Spleen (tissue), 7 donors: ENCODE measurements around the gene NFKBIL1.

Experiments used
- POLR2A ChIP-seq, 3 donors: fragments of 450-650 bp; IDR thresholded peaks; one replicate each; pipeline ENCODE4 v1.5.1; 2017; ENCODE audit warnings: antibody characterized with exemption in 3 of 3, mild to moderate bottlenecking in 1 of 3
- TF ChIP-seq, protein P1 (sequence below), 11 experiments: fragments of 200-600 bp in 7 of 11; fragments of 450-650 bp in 4 of 11; sonication (generic) in 4 of 11; IDR thresholded peaks in 8 of 11; conservative IDR thresholded peaks in 3 of 11; 1 replicate in 7 of 11; 2 replicates in 4 of 11; pipeline versions ENCODE4 v1.4.0 to v1.8.0; 2016 to 2021; ENCODE audit warnings: antibody characterized with exemption in 11 of 11, inconsistent platforms in 4 of 11, mild to moderate bottlenecking in 1 of 11
- donor health status: DM: no; HTN: no; CAD: no; lungs with moderate emphysema.
- donor health status: DM: no; HTN: no; CAD: no.
- donor health status: DM: no; HTN: no; CAD: no.

DNA sequence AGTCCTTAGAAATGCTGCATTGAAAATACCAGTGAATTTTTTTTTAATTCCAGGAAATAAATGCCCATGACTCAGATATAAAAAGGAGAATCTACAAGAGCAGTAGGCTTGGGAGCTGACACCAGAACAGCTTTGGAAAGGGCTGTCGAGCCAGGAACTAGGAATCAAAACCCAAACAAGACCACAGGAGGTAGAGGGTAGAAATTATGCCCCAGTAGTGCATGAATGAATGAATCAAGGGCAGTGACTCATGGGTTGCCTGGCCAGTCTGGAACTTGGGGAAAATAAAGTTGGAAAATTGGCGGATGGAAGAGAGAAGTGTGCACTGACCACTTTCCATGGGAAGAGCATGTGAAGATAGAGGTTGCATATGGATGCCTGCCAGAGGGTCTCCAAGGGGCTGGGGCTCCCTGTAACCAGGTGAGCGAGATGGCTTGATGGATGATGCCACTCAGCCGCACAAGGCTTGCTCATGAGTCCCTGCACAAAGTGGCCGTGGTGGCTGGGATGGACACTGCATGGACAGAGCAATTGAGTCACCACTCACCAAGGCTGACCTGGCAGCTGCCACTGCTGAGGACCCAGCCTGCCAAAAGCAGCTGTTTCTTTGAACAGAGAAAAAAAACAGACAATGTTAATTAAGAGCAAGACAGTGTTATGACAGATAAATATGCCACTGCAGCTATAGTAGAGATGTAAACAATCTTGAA, 33.8 kb upstream of the NFKBIL1 start:
- TF ChIP-seq, protein P1, sequence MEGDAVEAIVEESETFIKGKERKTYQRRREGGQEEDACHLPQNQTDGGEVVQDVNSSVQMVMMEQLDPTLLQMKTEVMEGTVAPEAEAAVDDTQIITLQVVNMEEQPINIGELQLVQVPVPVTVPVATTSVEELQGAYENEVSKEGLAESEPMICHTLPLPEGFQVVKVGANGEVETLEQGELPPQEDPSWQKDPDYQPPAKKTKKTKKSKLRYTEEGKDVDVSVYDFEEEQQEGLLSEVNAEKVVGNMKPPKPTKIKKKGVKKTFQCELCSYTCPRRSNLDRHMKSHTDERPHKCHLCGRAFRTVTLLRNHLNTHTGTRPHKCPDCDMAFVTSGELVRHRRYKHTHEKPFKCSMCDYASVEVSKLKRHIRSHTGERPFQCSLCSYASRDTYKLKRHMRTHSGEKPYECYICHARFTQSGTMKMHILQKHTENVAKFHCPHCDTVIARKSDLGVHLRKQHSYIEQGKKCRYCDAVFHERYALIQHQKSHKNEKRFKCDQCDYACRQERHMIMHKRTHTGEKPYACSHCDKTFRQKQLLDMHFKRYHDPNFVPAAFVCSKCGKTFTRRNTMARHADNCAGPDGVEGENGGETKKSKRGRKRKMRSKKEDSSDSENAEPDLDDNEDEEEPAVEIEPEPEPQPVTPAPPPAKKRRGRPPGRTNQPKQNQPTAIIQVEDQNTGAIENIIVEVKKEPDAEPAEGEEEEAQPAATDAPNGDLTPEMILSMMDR (IDR thresholded peaks at IDR 0.05 in 8 of 11, conservative IDR thresholded peaks at IDR 0.05 in 3 of 11), result no peak
- TF ChIP-seq POLR2A (IDR thresholded peaks at IDR 0.05), result no peak
